K562 (cell line): ENCODE measurements around the gene PDHX. TPM values are rescaled to one million over a fixed set of nuclear protein-coding genes. Genes with fewer than 3 reads are reported as not detected.

ENCODE experiments used
- IRF1 ChIP-seq: sonication (generic); formaldehyde crosslinking; IDR thresholded peaks from 2 replicates; pipeline ENCODE4 v1.8.0; 2022; ENCODE audit warnings: missing genetic modification reagents, mild to moderate bottlenecking, borderline replicate concordance
- KDM4B ChIP-seq, 2 experiments: fragments of 450-650 bp in 1 of 2; sonication (generic) in 1 of 2; IDR thresholded peaks; 2 replicates each; pipeline ENCODE4 v1.6.1; 2016 to 2017; ENCODE audit warnings: borderline replicate concordance in 2 of 2, antibody characterized with exemption in 1 of 2, low read depth in 1 of 2, mild to moderate bottlenecking in 1 of 2
- KLF10 ChIP-seq: fragments of 250-450 bp; sonication (Bioruptor Pico); IDR thresholded peaks from 2 replicates; pipeline ENCODE4 v1.6.1; 2021; ENCODE audit warnings: matching md5 sums
- NELFE ChIP-seq: IDR thresholded peaks from 2 replicates; pipeline ENCODE4 v1.6.1; 2011; ENCODE audit warnings: mild to moderate bottlenecking; ENCODE audit not compliant: insufficient read depth, insufficient read length
- POLR2AphosphoS2 ChIP-seq: IDR thresholded peaks from 2 replicates; pipeline ENCODE4 v1.6.1; 2012; ENCODE audit warnings: low read length, improper control_type of control experiment
- RFX5 ChIP-seq: IDR thresholded peaks from 2 replicates; pipeline ENCODE4 v1.6.1; 2011; ENCODE audit warnings: low read depth, mild to moderate bottlenecking, improper control_type of control experiment, low read length
- STAT5A ChIP-seq: IDR thresholded peaks from 2 replicates; pipeline ENCODE4 v1.6.1; 2012; ENCODE audit warnings: low read length, inconsistent platforms, borderline replicate concordance
- TEAD1 ChIP-seq, 2 experiments: fragments of 450-650 bp in 1 of 2; sonication (generic) in 1 of 2; formaldehyde crosslinking; IDR thresholded peaks; 2 replicates each; pipeline versions ENCODE4 v1.4.0 to v1.8.0; 2020 to 2022; ENCODE audit warnings: mild to moderate bottlenecking in 2 of 2, missing genetic modification reagents in 1 of 2
- TEAD2 ChIP-seq: fragments of 450-650 bp; IDR thresholded peaks from 2 replicates; pipeline ENCODE4 v1.6.1; 2016; ENCODE audit warnings: missing genetic modification characterization, control low read depth, missing compliant biosample characterization
- YY1 ChIP-seq, 3 experiments: IDR thresholded peaks; 2 replicates each; pipeline ENCODE4 v1.6.1; 2011; ENCODE audit warnings: low read length in 2 of 3, mild to moderate bottlenecking in 2 of 3, moderate library complexity in 2 of 3, borderline replicate concordance in 1 of 3, control low read depth in 1 of 3, low read depth in 1 of 3; ENCODE audit not compliant: insufficient read depth in 3 of 3, insufficient replicate concordance in 2 of 3, control insufficient read depth in 1 of 3, insufficient read length in 1 of 3; ENCODE audit errors: extremely low read depth in 1 of 3
- ZNF224 ChIP-seq: sonication (generic); formaldehyde crosslinking; IDR thresholded peaks from 2 replicates; pipeline ENCODE4 v1.8.0; 2022; ENCODE audit warnings: mild to moderate bottlenecking, missing genetic modification reagents
- ZNF316 ChIP-seq: fragments of 450-650 bp; IDR thresholded peaks from 2 replicates; pipeline ENCODE4 v1.6.1; 2016
- ZNF512 ChIP-seq: IDR thresholded peaks from 2 replicates; pipeline ENCODE4 v1.6.1; 2016; ENCODE audit warnings: missing genetic modification characterization, missing compliant biosample characterization
- ZNF655 ChIP-seq: fragments of 250-450 bp; sonication (Bioruptor Pico); IDR thresholded peaks from 2 replicates; pipeline ENCODE4 v1.5.0; 2021
- polyA plus RNA-seq, 8 experiments: library from polyadenylated mRNA; depleted of rRNA in 4 of 8; stranded (reverse) in 5 of 8; unstranded in 3 of 8; fragments of >200 nt; fragmentation: Nextera tagmentation in 2 of 8; fragmentation: Illumina TruSeq in 1 of 8; extraction: Ambion mirVana in 2 of 8; extraction: Trizol in 1 of 8; gene quantifications; 2 replicates each; pipeline versions ENCODE4 v1.2.1 to v1.2.3, GENCODE V29; 2011 to 2014; ENCODE audit warnings: inconsistent platforms in 1 of 8, missing spikeins in 1 of 8
- total RNA-seq, 7 experiments: library from RNA; depleted of rRNA in 6 of 7; stranded (reverse); fragments of >200 nt in 6 of 7; fragmentation: Illumina TruSeq in 2 of 7; extraction: Trizol in 2 of 7; gene quantifications; 2 replicates each; pipeline versions ENCODE4 v1.2.1 to v1.2.3, GENCODE V29; 2011 to 2021; ENCODE audit warnings: low replicate concordance in 1 of 7

The PDHX gene
- total and polyA plus RNA-seq, 9 of the 15 experiments (the other 6 are each of a cell fraction or from before 2014, with no cell fraction given): 20.8 to 43.5 (median 31.2) TPM

GRCh38 chr11:35040221-35040942 is 124.0 kb downstream of the PDHX start (continued):
- TF ChIP-seq RFX5 (no peak), STAT5A (no peak), KDM4B (IDR thresholded peaks at IDR 0.05; ENCODE audit: borderline replicate concordance in 2 of 2, low read depth in 1 of 2) (no peak), IRF1 (CRISPR knock-in tag) (no peak), TEAD2 (tag) (no peak), TEAD1 (CRISPR knock-in tag; IDR thresholded peaks at IDR 0.05) (no peak), YY1 (IDR thresholded peaks at IDR 0.05; ENCODE audit: borderline replicate concordance in 1 of 3, control insufficient read depth in 1 of 3, extremely low read depth in 1 of 3, insufficient read depth in 3 of 3, insufficient read length in 1 of 3, insufficient replicate concordance in 2 of 3, low read depth in 1 of 3, low read length in 2 of 3) (no peak), ZNF512 (no peak), NELFE (no peak), KLF10 (no peak), ZNF316 (no peak), ZNF655 (CRISPR knock-in tag) (no peak), POLR2AphosphoS2 (no peak), ZNF224 (CRISPR knock-in tag) (no peak)
